ENCODE measurements around the gene SYVN1.
"Not testable (repeated sequence)": the region's sequence is repeated elsewhere in the genome, so short reads cannot be mapped to it uniquely, and the experiment has no call there.

Gene SYVN1

DNA sequence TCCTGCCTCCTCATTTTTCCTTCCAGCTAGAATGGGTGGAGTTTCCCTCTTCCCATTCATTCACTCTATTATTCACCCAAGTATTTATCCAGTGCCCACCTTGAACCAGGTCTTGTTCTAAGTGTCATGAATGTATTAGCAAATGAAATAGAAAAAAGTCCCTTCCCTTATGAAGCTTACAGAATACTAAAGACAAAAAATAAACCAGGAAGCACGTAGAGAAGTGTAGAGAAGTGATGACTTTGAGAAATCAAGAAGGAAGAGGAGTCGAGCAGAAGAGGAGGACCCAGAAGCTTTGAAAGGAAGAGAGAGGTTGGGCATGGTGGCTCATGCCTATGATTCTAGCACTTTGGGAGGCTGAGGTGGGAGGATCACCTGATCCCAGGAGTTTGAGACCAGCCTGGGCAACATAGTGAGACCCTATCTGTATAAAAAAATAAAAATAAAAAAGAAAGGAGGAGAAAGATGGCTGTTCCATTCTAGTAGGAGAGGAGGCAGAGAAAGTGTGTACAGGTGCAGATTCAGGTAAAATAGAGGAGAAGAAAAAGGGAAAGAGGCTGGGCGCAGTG is 17.1 kb upstream of the SYVN1 start:
- DNase-seq (ENCODE audit: low read depth) = no peak

DNA sequence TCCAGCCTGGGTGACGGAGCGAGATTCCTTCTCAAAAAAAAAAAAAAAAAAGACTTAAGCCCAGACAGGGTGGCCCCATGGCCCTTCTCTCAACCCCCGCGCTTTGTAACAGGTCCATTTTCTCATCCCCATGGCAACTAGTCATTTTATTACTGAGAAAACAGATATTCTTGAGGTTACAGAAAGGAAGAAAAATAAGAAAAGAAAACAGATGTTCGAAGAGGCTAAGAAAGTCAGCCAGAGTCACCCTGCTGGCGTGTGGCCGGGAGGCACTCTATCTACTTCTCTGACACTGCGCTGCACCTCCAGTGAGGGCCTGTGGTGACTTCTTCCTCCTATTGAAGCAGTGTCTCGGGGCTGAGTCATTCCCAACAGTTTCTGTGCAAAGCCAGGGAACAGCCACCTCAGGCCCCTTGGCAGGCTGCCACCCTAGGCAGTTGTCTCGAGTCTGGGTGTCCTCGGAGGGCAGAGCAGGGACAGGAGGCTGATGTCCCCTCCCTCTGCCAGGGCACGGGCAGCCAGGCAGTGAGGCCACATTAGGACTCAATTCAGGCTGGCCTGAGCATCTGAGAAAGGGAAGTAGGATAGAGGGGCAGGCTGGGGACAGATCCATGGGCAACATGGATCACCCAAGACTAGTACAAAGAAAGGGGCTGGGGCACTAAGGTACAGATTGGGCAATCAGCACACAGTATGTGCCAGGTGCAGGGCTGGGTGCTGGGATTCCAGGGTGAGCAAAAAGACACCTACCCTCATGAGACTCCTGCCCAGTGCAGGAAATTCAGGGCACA is 16.4 kb upstream of the SYVN1 start:
- DNase-seq (ENCODE audit: low read depth) = no peak

DNA sequence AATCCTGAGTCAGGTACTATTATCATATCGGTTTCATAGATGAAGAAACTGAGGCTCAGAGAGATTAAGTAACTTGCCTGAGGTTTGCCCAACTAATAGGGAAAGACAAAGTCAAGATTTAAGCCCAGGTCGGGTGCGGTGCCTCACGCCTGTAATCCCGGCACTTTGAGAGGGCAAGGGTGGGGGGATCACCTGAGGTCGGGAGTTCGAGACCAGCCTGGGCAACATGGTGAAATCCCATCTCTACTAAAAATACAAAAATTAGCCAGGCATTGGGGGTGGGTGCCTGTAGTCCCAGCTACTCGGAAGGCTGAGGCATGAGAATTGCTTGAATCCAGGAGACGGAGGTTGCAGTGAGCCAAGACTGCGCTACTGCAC is 15.8 kb upstream of the SYVN1 start:
- DNase-seq (ENCODE audit: low read depth) = not testable (repeated sequence)

DNA sequence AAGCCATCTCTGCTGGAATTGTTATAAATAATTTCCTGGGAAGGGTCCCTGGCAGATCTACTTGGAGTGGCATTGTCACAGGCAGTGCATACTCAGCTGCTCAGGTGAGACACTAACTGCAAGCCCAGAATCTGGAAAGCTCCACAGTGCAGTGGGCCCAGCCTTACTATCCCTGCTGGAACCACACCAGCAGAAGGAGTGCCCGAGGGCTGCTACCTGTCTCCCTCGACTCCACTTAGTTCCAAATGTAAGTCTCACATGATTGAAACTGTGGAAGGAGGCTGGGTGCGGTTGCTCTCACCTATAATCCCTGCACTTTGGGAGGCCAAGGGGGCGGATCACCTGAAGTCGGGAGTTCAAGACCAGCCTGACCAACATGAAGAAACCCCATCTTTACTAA is 14.3 kb upstream of the SYVN1 start:
- no peak for DNase-seq (ENCODE audit: low read depth)

DNA sequence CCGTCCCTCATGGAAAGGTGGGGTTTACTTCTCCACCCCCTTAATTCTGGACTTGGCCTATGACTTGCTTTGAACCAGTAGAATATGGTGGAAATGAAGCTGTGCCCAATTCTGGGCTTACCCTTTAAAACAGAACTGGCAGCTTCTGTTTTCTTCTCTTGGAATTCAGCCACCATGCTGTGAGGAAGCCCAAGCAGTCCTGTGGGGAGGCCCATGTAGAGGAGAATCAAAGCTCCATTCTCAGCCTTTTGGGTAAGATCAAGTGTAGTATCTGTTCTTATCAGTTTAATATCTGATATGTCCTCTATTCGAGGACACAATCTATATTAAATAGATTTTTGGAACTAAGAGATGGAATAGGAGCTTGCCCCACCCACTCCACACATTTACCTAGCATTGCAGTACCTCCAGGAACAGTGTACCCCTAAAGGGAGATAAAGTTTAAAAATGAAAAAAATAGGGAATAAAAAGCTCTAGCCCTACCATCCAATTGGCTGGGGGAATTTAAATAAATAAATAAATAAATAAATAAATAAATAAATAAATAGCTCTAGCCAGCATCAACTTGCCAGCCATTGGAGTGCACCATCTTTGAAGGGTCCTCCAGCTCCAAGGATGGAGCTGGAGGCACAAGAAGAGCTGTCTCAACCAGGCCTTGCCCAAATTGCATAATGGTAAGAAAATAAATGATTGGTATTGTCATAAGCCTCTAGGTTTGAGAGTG is 13.2 kb upstream of the SYVN1 start:
- no peak for DNase-seq (ENCODE audit: low read depth)

DNA sequence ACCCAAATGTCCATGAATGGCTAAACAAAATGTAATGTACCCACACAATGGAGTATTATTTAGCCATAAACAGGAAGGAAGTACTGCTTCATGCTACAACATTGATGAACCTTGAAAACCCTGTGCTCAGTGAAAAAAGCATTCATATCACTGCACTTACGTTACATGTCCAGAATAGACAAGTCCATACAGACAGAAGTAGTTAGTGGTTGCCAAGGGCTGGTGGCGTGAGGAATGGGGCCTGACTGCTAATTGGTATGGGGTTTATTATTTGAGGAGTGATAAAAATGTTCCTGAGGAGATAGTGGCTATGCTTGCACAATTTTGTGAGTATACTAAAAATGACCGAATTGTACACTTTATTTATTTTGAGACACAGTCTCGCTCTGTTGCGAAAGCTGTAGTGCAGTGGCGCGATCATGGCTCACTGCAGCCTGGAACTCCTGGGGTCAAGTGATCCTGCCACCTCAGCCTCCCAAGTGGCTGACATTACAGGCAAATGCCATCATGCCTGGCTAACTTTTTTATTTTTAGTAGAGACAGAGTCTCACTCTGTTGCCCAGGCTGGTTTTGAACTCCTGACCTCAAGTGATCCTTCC is 7.7 kb upstream of the SYVN1 start:
- no peak for DNase-seq (ENCODE audit: low read depth)

DNA sequence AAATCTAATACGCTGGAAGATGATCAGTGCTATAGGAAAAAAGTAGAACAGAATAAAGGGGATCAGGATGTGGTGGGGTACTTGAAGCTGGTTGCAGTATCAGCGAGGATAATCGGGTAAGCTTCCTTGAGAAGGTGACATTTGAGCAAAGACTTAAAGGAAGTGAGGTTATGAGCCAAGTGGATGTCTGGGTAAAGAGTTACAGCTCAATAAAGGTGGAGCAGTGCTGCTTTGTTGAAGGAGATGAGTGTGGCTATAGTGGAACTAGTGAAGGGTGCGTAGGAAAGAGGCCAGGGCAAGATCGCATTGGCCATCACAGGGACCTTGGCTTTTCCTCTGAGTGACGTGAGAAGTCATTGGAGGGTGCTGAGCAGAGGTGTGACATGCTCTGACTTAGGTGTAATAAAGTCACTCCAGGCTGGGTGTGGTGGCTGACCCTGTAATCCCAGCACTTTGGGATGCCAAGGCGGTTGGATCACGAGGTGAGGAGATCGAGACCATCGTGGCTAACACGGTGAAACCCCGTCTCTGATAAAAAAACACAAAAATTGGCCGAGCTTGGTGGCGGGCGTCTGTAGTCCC is 2.3 kb upstream of the SYVN1 start:
- DNase-seq (ENCODE audit: low read depth) = no peak

DNA sequence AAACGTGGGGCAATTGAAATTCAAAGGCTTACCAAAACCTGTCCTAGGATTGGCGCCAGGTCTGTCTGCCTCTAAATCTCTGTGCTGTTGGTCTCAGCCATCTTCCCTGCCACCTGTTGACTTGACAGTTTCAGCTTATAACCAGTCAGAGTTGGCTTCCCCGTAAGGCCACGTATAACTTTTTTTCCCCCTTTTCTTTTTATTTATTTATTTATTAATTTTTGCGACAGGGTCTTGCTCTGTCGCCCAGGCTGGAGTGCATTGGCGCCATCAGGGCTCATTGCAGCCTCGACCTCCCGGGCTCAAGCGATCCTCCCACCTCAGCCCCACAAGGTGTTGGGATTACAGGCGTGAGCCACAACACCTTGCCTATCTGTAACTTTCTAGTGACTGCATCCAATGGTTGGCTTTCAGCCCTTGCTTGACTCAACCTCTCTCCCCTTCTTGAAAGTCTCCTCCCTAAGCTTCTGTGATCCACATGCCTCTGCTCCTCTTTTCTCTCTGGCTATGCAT is 1.4 kb upstream of the SYVN1 start:
- DNase-seq (ENCODE audit: low read depth) = no peak

DNA sequence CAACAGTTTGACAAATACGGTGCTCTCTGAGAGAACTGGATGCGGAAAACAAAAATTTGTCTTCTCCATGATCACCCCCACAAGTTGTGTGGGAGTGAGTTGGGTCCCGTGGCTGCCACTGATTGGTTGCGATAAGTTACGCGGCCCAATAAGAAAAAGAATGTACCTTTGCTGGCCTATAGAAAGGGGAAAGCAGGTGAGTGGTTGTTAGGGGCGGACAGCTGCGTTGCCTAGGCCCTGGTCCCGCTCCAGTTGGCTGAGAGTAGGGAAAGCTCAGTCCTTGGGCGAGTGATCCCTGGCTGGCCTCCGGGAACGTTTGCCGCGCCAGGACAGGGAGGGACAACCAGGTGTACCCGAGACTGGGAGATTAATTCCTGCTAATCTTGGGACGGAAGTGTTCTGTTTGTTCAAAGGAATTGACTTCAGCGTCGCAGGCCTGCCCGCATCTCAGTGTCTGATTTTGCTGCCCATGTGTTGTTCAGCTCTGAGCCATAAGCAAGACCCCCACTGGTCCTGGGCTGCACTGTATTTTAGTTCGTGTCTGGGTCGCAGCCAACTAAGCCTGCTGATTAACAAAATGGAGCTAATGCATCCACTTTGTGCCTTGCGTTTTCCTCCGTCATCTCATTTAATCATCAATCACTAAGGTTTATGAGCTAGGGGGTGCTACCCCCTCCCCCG is 773 bp upstream of the SYVN1 start:
- peak; percentile 72 for DNase-seq (ENCODE audit: low read depth)

DNA sequence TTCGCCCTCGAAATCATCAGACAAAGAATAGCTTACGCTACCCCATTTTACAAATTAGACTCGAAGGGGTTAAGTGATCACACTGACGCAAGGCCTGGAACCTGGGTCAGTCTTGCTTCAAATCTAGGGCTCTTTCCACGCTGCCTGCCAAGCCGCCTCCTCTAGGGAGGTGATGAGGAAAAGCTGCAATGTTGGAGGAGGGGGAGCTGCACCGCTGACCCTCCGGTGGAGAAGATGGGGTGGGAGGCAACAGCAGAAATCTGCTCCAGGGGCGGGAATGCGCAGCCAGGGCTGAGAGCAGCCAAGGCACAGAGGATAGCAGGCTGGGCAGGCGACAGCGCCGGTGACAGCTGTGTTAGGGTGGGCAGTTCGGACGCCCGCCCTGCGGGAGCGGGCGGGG is 595 bp downstream of the SYVN1 start:
- DNase-seq (ENCODE audit: low read depth) = no peak

DNA sequence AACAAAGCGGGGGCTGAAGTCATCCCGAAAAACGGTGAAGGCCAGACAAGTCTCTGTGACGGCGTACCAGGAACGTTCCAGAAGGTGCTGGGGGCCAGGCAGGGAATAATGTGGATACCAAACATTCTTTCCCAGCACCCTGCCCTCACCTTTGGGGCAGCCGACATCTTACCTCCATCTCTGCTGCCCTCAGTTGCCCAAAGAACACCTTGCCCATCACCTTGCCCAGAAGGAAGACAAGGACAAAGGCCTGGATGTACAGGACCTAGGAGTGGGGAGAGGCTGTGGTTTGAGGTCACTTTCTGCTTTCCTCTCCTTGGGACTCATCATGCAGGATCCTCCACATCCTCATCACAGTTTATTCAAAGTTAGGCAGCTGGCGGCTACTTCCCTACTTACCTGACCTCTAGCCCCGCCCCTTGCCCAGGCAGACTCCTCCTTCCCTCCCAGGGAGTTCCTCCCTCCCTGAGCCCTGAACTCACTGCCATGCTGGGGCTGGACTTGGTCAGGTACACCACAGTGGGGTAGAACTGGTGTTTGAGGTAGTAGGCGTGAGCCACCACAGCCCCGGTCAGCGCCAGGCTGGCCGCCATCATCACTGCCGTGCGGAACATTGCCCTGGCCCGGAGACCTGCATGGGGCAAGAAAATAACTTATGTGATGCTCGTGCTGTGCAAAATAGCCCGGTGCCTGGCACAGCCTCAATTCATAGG is 1.2 kb downstream of the SYVN1 start:
- no peak for DNase-seq (ENCODE audit: low read depth)

DNA sequence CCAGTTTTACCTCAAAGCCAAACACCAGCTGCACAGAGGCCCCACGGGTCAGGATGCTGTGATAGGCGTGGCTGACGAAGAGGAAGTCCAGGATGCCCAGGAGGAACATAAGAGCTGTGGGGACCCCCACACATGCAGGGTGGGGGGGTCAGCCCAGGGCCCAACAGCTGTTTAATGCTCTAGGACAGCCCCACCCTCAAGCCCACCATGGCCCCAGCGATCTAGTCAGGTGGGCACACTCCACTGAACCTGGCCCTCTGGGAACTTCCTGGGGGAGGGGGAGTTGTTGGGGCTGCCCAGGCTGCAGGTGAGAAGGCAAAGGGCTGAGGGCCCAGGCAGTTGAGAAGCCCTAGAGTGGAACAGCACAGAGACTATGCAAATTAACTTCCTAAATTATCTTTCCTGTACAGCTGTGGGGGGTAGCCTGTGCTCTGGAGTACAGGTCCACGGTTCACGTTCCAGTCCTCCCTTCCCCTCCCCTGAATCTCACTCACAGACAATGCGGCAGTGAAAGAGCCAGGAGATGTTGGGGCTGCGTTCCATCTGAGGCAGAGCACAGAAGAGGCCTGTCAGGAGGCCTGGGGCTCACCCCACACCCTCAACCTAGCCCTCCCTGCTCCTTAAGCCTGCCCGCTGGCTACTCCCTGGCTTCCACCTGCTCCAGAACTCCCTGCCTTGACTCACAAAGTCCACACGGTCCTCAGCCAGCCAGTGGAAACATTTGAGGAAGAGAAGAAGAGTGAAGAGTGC is 1.9 kb downstream of the SYVN1 start:
- no peak for DNase-seq (ENCODE audit: low read depth)

DNA sequence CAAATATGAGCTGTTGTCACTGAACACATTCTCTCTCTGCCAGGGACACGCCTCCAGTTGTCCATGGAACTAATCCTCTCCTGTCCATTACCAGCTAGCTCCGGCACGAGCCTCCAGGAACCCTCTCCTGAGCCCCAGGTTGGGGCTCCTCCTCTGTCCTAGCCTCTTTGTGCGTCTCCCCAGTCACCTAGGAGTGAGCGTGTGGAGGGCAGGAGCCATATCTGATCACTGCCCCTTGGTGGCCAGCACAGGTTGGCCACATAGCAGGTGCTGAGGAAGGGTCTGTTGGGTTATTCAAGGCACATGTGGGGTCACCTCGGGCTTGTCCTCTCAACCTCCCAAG is 2.5 kb downstream of the SYVN1 start:
- DNase-seq (ENCODE audit: low read depth) = no peak

DNA sequence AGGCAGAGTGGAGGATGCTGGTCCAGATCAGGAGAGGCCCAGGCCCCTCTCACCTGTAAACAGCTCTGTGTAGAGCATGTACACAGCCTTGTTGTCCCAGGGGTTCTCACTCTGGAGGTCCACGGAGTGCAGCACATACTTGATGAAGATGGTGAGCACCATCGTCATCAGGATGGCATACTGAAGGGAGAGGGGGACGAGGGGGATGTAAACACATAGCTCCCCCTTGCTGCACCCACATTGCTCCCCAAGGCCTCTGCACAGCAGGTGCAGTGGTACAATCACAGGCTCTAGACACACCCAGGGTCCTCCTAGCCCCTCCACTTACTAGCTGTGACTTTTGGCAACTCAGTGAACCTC is 2.9 kb downstream of the SYVN1 start:
- DNase-seq (ENCODE audit: low read depth) = no peak

DNA sequence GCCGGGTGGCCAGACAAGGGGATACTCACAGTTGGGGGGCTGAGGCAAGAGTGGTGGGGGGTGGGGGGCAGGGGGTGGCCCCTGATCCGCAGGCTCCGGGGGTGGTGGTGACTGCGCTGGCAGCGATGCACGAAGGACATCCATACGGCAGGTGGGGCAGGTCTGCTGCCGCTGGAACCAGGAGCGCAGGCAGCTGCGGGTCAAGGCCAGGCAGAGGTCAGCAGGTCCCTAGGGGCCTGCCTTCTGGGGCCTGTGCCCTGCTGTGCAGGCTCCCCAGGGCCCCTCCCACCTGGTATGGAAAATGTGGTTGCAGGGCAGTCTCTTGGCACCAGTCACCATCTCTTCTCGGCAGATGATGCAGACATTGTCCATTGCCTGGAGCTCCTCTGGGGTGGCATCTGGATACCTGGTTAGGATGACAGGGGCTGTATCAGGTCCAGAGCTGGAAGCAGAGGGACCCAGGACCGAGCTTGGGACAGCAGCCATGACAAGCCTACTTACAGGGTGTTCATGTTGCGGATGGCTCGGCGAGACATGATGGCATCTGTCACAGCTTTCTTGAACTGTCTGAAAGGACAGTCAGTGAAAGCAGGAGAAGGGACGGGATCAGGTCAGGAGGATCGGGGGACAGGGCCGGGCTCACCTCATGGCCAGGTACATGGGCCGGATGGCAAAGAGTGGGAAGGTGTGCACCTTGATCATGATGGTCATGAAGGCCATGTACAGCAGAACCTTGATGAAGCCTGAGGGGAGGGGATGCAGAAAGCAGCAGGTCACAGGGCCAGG is 3.5 kb downstream of the SYVN1 start:
- DNase-seq (ENCODE audit: low read depth) = no peak

DNA sequence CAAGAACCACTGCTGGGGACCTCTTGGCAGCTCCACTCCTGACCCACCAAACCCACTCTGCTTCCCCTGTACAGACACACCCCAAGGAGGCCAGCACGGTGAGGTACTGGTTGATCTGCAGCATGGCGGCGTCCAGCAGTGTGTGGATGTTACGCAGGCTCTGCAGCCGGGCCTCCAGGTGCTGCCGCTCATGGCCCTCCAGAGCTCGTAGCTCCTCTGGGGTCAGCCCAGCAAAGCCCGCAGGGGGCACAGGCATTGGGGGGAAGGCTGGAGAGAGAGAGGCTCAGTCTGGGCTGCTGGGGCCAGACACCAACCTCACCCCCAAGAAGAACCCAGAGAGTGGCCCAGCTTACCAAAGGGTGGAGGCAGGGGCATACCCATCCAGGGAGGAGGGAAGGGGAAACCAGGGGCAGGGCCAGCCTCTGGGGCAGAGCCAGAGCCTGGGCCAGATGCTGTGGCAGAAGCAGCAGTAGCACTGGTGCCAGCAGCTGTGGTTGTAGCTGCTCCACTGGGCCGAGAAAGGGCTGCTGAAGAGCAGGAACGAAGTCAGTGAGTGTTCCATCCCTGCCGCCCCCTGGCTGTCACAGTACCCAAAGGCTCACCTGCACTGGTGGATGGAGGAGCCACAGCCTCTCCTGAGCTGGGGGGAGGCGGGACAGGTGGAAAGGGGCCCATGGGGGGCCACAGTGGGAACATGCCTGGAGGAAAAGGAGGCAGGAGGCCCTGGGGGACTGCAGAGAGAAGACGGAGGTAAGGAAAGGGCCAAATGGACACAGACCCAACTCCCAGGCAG is 4.5 kb downstream of the SYVN1 start:
- DNase-seq (ENCODE audit: low read depth) = no peak

DNA sequence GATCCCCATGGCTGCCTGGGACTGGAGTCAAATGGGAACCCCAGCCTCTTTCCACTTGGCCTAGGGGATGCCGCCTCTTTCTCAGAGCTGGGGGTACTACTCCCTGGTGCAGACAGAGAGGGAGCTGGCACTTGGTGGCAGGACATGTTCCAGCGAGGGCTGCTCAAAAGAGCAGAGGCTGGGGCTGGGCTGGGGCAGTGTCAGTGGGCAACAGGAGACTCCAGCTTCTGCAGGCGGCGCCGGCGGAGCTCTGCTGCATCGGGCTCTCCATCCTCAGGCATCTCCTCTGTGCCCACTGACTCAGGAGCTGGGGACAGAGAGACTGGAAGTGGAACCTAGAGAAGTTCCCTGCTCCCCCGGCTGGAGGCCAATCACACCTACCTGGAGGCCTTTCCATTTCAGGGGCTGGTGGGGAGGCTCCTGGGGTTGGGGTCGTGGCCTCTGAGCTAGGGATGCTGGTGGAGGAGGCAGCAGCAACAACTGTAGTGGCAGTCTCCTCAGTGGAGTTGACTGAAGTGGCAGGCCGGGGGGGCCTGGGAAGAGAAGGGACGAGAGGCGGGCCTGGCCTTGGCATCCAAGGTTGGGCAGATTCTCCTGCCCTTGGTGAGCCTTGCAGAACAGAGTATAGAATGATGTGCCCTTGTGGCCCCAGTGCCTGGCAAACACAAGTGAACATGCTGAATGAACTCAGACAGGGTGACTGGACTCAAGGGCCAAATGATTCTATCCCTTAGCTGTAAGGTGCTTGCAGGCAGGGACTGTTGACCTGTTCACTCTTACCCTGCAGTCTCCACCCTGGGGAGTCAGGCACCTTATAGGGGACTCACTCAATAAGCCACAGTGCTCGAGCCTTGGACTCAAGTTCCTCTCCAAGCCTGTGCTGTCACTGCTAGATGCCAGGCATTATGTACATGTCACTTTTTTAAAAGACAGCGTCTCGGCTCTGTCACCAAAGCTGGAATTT is 5.9 kb downstream of the SYVN1 start:
- no peak for DNase-seq (ENCODE audit: low read depth)
